Panc1 (cell line): ENCODE data around the gene NINL.

Experiments
- POLR2AphosphoS5 ChIP-seq: IDR thresholded peaks from 2 replicates; pipeline ENCODE4 v1.6.1; 2012; ENCODE audit warnings: mild to moderate bottlenecking, low read depth, low read length, moderate library complexity
- TCF7L2 ChIP-seq: IDR thresholded peaks from 2 replicates; pipeline ENCODE4 v1.6.1; 2011; ENCODE audit warnings: mild to moderate bottlenecking, low read depth, low read length, inconsistent platforms
- TF ChIP-seq, protein P1 (sequence below): fragments of 450-650 bp; IDR thresholded peaks from 2 replicates; pipeline ENCODE4 v1.5.1; 2017; ENCODE audit warnings: mild to moderate bottlenecking
- TF ChIP-seq, protein P2 (sequence below), 2 experiments: IDR thresholded peaks; 2 replicates each; pipeline ENCODE4 v1.6.1; 2011 to 2012; ENCODE audit warnings: low read depth in 2 of 2, control low read depth in 1 of 2, low read length in 1 of 2, mild to moderate bottlenecking in 1 of 2, moderate library complexity in 1 of 2; ENCODE audit not compliant: insufficient read depth in 1 of 2

DNA sequence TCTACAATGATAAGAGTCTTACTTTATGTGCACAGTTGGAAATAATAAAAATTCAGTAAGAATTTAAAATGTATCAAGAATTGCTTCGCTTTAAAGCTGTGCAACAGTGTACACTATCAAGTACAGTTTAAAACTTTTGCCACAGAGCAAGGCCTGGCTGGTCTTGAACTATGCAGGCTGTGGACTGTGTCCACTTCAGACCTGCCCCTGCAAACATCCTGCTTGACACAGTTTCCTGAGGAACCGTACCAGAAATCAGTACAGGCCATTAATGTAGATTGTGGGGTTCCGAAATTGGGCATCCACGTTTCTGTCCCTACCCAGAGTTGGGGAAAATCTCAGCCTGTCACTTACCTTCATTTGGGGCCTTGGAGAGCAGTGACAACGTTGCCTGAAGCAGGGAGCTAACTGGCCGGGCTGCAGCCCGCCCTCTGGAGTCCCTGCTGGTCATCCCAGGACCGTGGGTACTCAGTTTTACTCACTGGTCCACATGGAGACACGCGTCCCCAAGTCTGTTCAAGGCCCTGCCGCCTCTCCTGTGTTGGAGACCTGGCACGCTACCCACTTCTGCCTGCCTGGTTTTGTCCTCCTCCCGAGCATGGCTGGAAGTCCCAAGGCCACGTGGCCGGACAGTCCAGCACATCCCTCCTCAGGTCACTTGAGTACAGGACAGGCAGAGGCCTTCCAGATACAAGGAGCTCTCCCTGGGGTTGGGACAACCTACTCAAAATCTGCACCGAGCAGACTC is 8.4 kb downstream of the NINL start:
- TF ChIP-seq, protein P1, sequence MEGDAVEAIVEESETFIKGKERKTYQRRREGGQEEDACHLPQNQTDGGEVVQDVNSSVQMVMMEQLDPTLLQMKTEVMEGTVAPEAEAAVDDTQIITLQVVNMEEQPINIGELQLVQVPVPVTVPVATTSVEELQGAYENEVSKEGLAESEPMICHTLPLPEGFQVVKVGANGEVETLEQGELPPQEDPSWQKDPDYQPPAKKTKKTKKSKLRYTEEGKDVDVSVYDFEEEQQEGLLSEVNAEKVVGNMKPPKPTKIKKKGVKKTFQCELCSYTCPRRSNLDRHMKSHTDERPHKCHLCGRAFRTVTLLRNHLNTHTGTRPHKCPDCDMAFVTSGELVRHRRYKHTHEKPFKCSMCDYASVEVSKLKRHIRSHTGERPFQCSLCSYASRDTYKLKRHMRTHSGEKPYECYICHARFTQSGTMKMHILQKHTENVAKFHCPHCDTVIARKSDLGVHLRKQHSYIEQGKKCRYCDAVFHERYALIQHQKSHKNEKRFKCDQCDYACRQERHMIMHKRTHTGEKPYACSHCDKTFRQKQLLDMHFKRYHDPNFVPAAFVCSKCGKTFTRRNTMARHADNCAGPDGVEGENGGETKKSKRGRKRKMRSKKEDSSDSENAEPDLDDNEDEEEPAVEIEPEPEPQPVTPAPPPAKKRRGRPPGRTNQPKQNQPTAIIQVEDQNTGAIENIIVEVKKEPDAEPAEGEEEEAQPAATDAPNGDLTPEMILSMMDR: no peak
- TF ChIP-seq POLR2AphosphoS5 (no peak), TCF7L2 (no peak)
- TF ChIP-seq, protein P2, sequence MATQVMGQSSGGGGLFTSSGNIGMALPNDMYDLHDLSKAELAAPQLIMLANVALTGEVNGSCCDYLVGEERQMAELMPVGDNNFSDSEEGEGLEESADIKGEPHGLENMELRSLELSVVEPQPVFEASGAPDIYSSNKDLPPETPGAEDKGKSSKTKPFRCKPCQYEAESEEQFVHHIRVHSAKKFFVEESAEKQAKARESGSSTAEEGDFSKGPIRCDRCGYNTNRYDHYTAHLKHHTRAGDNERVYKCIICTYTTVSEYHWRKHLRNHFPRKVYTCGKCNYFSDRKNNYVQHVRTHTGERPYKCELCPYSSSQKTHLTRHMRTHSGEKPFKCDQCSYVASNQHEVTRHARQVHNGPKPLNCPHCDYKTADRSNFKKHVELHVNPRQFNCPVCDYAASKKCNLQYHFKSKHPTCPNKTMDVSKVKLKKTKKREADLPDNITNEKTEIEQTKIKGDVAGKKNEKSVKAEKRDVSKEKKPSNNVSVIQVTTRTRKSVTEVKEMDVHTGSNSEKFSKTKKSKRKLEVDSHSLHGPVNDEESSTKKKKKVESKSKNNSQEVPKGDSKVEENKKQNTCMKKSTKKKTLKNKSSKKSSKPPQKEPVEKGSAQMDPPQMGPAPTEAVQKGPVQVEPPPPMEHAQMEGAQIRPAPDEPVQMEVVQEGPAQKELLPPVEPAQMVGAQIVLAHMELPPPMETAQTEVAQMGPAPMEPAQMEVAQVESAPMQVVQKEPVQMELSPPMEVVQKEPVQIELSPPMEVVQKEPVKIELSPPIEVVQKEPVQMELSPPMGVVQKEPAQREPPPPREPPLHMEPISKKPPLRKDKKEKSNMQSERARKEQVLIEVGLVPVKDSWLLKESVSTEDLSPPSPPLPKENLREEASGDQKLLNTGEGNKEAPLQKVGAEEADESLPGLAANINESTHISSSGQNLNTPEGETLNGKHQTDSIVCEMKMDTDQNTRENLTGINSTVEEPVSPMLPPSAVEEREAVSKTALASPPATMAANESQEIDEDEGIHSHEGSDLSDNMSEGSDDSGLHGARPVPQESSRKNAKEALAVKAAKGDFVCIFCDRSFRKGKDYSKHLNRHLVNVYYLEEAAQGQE (IDR thresholded peaks at IDR 0.05; ENCODE audit: insufficient read depth in 1 of 2, low read depth in 2 of 2, low read length in 1 of 2): no peak
